ENCODE results near the gene DUSP28.

Gene DUSP28

DNA sequence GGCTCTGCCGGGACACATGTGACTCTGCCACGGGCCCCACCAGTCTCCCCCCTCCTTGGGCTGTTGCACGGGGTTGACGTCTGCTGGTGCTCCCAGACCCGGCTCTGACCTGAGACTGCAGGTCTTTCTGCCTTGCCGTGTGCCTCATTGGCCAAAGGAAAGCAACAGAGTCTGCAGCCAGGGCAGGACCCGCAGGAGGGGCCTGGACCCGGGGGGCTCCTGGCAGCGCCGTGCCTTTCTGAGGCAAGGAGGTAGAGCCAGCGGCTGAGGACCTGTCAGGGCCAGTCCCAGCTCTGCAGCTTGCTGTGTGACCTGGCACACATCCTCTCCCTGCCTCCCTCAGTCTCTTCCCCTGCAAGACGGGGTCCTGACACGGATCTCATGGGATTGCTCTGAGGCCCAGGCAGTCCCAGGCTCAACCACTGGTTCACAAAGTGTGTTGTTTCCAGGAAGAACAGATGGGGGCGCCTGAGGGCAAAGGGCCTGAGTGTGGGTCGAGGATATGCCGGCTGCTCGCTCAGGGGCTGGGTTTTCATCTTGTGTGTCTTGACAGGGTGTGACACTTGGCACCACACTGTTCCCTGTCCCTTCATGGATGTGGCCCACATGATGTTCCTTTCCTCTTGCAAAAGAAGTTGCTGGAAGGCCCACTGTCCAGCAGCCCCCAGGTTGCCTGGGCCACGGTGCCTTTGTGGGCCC, 35.4 kb downstream of the DUSP28 start:
- Histone ChIP-seq H3K4me3 (ENCODE audit: extremely low read depth, insufficient read depth, low read length, poor library complexity, severe bottlenecking) (no peak overlapping the region), H3K36me3 (ENCODE audit: control insufficient read depth, insufficient read depth, low read length) (peaks cover 43% of the 10 kb centered on the region), H3K4me1 (ENCODE audit: control insufficient read depth, insufficient read depth, low read length, poor library complexity, severe bottlenecking) (peaks cover 11% of the 10 kb centered on the region), H3K27ac (ENCODE audit: low read depth, low read length, severe bottlenecking) (no peak overlapping the region), H3K9me3 (ENCODE audit: control insufficient read depth, low read length) (no peaks in the 10 kb centered on the region)
- WGBS, 2 experiments (ENCODE audit: insufficient coverage in 2 of 2) = 85% methylated on average over 15 of the region's 18 CpGs

DNA sequence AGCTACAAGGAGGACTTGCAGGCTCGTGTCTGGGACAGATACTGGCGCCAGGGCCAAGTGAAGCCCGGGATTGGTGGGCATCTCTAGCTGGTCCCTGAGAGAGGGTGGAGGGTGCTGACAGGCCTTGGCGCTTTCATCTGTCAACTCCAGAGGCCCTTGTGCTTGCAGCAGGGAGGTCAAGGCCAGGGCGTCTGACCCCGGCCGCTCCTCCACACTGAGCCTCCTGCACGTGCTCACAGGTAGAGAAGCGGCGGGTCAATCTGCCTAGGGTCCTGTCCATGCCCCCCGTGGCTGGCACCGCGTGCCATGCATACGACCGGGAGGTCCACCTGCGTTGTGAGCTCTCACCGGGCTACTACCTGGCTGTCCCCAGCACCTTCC, 35.9 kb downstream of the DUSP28 start:
- no peak overlapping the region for H3K4me3 ChIP-seq (ENCODE audit: extremely low read depth, insufficient read depth, low read length, poor library complexity, severe bottlenecking)
- H3K4me1 ChIP-seq (ENCODE audit: control insufficient read depth, insufficient read depth, low read length, poor library complexity, severe bottlenecking) = peaks cover 6% of the 10 kb centered on the region
- H3K36me3 ChIP-seq (ENCODE audit: control insufficient read depth, insufficient read depth, low read length) = peaks cover 43% of the 10 kb centered on the region
- 93 to 98% methylated on average over 15 to 17 of the region's 17 CpGs for WGBS, 2 experiments (ENCODE audit: insufficient coverage in 2 of 2)
- H3K9me3 ChIP-seq (ENCODE audit: control insufficient read depth, low read length) = no peaks in the 10 kb centered on the region
- no peak overlapping the region for H3K27ac ChIP-seq (ENCODE audit: low read depth, low read length, severe bottlenecking)

DNA sequence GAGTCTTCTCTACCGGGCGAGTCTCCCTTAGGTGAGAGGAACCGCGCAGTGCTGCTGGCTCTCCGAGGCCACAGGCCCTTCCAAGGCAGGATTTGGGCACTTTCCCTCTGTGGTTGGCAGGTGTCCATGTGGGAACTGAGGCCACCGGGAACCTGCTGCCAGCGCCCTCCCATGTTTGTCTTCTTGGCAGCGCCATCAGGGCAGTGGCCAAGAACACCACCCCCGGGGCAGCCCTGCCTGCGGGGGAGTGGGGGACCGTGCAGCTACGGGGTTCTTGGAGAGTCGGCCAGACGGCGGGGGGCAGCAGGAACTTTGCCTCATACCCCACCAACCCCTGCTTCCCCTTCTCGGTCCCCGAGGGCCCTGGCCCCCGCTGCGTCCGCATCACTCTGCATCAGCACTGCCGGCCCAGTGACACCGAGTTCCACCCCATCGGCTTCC, 36.4 kb downstream of the DUSP28 start:
- 95 to 97% methylated on average over 15 to 22 of the region's 23 CpGs for WGBS, 2 experiments (ENCODE audit: insufficient coverage in 2 of 2)
- peaks cover 43% of the 10 kb centered on the region for H3K36me3 ChIP-seq (ENCODE audit: control insufficient read depth, insufficient read depth, low read length)
- no peak overlapping the region for H3K27ac ChIP-seq (ENCODE audit: low read depth, low read length, severe bottlenecking)
- no peaks in the 10 kb centered on the region for H3K9me3 ChIP-seq (ENCODE audit: control insufficient read depth, low read length)
- no peak overlapping the region for H3K4me3 ChIP-seq (ENCODE audit: extremely low read depth, insufficient read depth, low read length, poor library complexity, severe bottlenecking)
- H3K4me1 ChIP-seq (ENCODE audit: control insufficient read depth, insufficient read depth, low read length, poor library complexity, severe bottlenecking) = peaks cover 2% of the 10 kb centered on the region

DNA sequence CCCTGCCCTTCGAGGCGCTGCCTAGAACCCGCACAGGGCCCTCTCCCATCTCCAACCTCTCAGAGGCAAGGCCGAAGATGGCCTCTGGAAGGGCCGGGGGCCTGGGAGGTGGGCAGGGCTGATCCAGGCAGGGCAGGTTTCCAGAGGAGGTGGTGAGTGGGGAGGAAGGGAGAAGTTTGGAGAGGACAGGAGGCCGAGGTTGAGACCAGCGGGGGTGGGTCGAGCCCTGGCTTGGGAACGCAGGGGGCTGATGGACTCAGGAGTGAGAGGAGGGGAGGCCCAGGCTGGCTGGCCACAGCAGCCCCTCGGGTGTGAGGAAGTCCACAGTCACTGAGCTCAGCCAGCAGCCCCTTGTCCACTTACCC, 36.9 kb downstream of the DUSP28 start:
- no peak overlapping the region for H3K4me3 ChIP-seq (ENCODE audit: extremely low read depth, insufficient read depth, low read length, poor library complexity, severe bottlenecking)
- no peaks in the 10 kb centered on the region for H3K4me1 ChIP-seq (ENCODE audit: control insufficient read depth, insufficient read depth, low read length, poor library complexity, severe bottlenecking)
- peaks cover 43% of the 10 kb centered on the region for H3K36me3 ChIP-seq (ENCODE audit: control insufficient read depth, insufficient read depth, low read length)
- no peaks in the 10 kb centered on the region for H3K9me3 ChIP-seq (ENCODE audit: control insufficient read depth, low read length)
- 91 to 95% methylated on average over 8 to 10 of the region's 10 CpGs for WGBS, 2 experiments (ENCODE audit: insufficient coverage in 2 of 2)
- no peak overlapping the region for H3K27ac ChIP-seq (ENCODE audit: low read depth, low read length, severe bottlenecking)

DNA sequence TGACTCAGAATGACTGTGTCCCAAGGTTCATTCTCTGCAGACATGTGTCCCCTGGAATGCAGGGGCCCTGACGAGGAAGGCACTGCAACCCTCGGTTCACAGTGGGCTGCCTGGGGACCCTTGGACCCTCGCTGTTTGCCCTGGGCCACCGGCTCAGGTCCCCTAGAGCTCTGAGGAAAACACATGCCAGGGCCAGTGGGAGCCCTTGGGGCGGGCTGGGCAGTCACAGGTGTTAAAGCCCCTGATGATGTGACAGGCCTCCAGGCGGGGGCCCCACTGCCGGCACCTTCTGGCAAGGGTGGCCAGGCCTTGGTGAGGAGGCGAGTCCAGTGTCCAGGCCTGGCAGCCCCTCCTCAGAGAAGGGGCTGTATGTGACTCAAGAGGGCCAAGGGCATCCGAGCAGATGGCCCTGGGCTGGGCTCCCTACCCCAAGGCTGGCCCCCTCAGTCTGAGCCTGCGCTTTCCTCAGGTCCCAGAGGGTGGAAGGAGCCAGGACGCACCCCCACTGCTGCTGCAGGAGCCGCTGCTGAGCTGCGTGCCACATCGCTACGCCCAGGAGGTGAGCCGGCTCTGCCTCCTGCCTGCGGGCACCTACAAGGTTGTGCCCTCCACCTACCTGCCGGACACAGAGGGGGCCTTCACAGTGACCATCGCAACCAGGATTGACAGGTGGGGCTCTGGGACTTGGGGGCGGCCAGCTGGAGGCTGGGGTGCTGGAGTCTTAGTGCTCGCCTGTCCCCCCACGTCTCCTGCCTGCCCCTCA, 37.4 kb downstream of the DUSP28 start:
- H3K27ac ChIP-seq (ENCODE audit: low read depth, low read length, severe bottlenecking) = no peak overlapping the region
- peaks cover 38% of the 10 kb centered on the region for H3K36me3 ChIP-seq (ENCODE audit: control insufficient read depth, insufficient read depth, low read length)
- no peaks in the 10 kb centered on the region for H3K9me3 ChIP-seq (ENCODE audit: control insufficient read depth, low read length)
- WGBS, 2 experiments (ENCODE audit: insufficient coverage in 2 of 2) = 91 to 93% methylated on average over 20 to 21 of the region's 22 CpGs
- H3K4me1 ChIP-seq (ENCODE audit: control insufficient read depth, insufficient read depth, low read length, poor library complexity, severe bottlenecking) = no peaks in the 10 kb centered on the region
- H3K4me3 ChIP-seq (ENCODE audit: extremely low read depth, insufficient read depth, low read length, poor library complexity, severe bottlenecking) = no peak overlapping the region

DNA sequence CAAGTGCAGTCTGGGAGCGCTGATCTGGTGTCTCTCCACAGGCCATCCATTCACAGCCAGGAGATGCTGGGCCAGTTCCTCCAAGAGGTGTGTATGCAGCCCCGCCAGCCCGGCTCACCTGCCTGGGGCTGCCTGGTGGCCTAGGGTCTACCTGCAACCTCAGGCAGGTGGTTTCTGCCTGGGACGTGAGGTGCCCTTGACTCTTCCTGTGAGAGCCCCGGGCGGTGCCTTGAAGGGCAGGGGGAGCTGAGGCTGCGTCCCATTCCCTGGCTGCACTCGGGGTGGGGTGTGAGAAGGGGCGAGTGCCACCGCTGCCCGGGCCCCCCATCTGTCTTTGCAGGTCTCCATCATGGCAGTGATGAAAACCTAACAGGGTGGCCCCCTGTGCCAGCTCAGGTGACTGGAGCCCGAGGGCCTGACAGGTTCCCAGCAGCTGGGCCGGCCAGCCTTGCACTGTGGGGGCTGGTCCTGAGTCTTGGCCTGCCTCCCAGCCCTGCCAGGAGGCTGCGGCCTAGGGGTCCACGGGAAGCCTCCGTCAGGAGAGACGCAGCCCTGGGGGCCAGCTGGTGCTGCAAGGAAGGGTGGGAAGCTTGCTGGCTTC, 38.3 kb downstream of the DUSP28 start:
- 92 to 99% methylated on average over 15 to 17 of the region's 17 CpGs for WGBS, 2 experiments (ENCODE audit: insufficient coverage in 2 of 2)
- Histone ChIP-seq H3K27ac (ENCODE audit: low read depth, low read length, severe bottlenecking) (no peak overlapping the region), H3K36me3 (ENCODE audit: control insufficient read depth, insufficient read depth, low read length) (peaks cover 31% of the 10 kb centered on the region), H3K4me3 (ENCODE audit: extremely low read depth, insufficient read depth, low read length, poor library complexity, severe bottlenecking) (no peak overlapping the region), H3K9me3 (ENCODE audit: control insufficient read depth, low read length) (no peaks in the 10 kb centered on the region), H3K4me1 (ENCODE audit: control insufficient read depth, insufficient read depth, low read length, poor library complexity, severe bottlenecking) (no peaks in the 10 kb centered on the region)

DNA sequence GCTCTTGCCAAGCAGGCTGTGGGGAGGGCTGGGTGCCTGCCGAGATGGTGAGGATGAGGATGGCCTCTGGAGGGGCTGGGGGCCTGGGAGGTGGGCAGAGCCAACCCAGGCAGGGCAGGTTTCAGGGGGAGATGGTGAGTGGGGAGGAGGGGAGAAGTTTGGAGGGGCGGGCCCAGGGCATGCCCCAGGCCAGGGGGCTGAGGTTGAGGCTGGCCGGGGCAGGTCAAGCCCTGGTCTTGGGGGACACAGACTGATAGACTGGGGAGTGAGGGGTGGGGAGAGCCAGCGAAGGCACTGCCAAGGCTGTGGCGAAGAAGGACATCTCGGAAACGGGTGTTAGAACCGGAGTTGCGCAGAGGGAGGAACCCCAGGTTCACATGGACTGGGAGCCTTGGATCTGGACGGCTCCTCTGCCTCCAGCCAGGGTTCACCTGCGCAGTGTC, 39.0 kb downstream of the DUSP28 start:
- no peaks in the 10 kb centered on the region for H3K4me1 ChIP-seq (ENCODE audit: control insufficient read depth, insufficient read depth, low read length, poor library complexity, severe bottlenecking)
- H3K36me3 ChIP-seq (ENCODE audit: control insufficient read depth, insufficient read depth, low read length) = peaks cover 26% of the 10 kb centered on the region
- H3K4me3 ChIP-seq (ENCODE audit: extremely low read depth, insufficient read depth, low read length, poor library complexity, severe bottlenecking) = no peak overlapping the region
- H3K9me3 ChIP-seq (ENCODE audit: control insufficient read depth, low read length) = no peaks in the 10 kb centered on the region
- 94 to 99% methylated on average over 9 to 10 of the region's 11 CpGs for WGBS, 2 experiments (ENCODE audit: insufficient coverage in 2 of 2)
- no peak overlapping the region for H3K27ac ChIP-seq (ENCODE audit: low read depth, low read length, severe bottlenecking)

DNA sequence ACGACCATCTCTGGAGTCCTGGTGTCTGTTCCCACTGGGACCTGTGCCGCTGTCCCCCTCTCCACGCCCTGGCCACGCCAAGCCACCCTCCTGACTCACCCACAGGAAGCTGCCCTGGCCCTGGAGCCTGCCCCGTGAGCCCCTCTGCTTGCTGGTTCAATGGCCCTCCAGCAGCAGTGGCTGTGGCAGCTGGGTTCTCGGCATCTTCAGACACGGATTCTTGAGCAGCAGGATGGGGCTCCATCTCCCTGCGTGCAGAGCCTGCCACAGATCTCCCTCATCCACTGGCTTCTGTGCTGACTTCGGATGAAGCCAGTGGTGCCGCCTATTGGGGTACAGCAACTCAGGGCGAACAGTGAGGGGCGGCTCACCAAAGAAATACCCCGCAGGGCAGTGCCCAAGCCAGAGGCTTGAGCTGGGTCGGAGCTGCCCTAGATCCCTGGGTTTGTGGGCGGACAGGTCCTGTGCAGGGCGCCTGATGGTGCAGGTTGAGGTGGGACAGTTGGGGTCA, 40.3 kb downstream of the DUSP28 start:
- Histone ChIP-seq H3K36me3 (ENCODE audit: control insufficient read depth, insufficient read depth, low read length) (peaks cover 26% of the 10 kb centered on the region), H3K4me3 (ENCODE audit: extremely low read depth, insufficient read depth, low read length, poor library complexity, severe bottlenecking) (no peak overlapping the region), H3K4me1 (ENCODE audit: control insufficient read depth, insufficient read depth, low read length, poor library complexity, severe bottlenecking) (no peaks in the 10 kb centered on the region), H3K27ac (ENCODE audit: low read depth, low read length, severe bottlenecking) (no peak overlapping the region), H3K9me3 (ENCODE audit: control insufficient read depth, low read length) (no peaks in the 10 kb centered on the region)
- WGBS, 2 experiments (ENCODE audit: insufficient coverage in 2 of 2) = 95 to 98% methylated on average over 14 to 15 of the region's 16 CpGs

DNA sequence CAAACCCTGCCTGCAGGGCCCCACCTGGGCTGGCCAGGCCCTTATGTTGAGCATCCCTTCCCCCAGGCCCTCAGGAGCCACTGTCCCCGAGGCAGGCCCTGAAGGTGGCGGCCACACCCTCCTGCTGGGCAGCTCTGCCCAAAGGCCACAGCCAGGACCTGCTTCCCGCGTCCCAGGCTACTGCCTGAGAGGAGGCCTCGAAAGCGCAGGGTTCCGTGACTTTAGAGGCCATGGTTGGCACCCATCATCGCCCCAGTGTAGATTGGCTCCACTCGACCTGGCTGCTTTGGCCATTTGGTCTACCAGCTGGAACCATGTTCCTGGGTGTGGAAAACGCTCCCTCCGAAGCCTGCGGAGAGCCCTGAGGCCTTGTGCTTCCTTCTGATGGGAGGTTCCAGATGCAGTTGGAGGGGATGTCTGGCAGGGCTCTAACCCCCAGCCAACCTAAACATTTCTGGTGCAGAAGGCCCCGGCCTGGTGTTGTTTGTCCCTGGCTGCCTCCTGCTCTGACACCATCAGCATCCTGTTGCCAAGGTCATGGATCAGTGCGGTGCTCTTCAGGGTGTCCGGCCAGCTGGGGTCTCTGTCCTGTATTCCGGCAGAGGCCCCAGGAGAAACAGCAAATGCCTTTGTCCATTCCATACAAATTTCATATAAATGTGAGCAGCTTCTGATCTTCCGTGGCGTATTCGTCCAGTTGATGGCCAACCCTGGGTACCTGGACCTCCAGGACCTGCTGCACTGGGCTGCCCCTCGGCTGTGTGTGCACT, 41.1 kb downstream of the DUSP28 start:
- 88 to 92% methylated on average over 20 of the region's 20 CpGs for WGBS, 2 experiments (ENCODE audit: insufficient coverage in 2 of 2)
- no peak overlapping the region for H3K4me3 ChIP-seq (ENCODE audit: extremely low read depth, insufficient read depth, low read length, poor library complexity, severe bottlenecking)

DNA sequence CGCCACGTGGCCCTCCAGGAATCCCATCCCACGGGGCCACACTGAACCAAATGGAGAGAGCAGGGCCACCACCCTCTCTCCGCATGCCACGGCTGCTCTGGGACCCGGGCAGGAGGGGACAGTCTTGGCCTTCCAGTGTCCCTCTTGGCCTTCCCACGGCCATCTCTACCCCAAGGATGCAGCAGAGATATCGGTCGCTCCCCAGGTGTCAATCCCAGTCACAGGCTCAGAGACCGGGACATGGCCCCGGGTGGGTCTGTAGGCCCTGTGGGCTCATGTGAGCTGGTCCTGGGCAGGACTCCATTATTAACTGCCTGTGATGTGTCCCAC, 41.6 kb downstream of the DUSP28 start:
- Histone ChIP-seq H3K36me3 (ENCODE audit: control insufficient read depth, insufficient read depth, low read length) (peaks cover 17% of the 10 kb centered on the region), H3K4me1 (ENCODE audit: control insufficient read depth, insufficient read depth, low read length, poor library complexity, severe bottlenecking) (no peaks in the 10 kb centered on the region), H3K9me3 (ENCODE audit: control insufficient read depth, low read length) (no peaks in the 10 kb centered on the region), H3K4me3 (ENCODE audit: extremely low read depth, insufficient read depth, low read length, poor library complexity, severe bottlenecking) (no peak overlapping the region), H3K27ac (ENCODE audit: low read depth, low read length, severe bottlenecking) (no peak overlapping the region)
- WGBS, 2 experiments (ENCODE audit: insufficient coverage in 2 of 2) = 91 to 97% methylated on average over 7 to 11 of the region's 11 CpGs

More for the DNA sequence above, 41.1 kb downstream of the DUSP28 start:
- H3K9me3 ChIP-seq (ENCODE audit: control insufficient read depth, low read length) = no peaks in the 10 kb centered on the region
- no peak overlapping the region for H3K27ac ChIP-seq (ENCODE audit: low read depth, low read length, severe bottlenecking)
- H3K4me1 ChIP-seq (ENCODE audit: control insufficient read depth, insufficient read depth, low read length, poor library complexity, severe bottlenecking) = no peaks in the 10 kb centered on the region
- H3K36me3 ChIP-seq (ENCODE audit: control insufficient read depth, insufficient read depth, low read length) = peaks cover 20% of the 10 kb centered on the region
